ENCODE data around the gene E2F7. TPM values are rescaled to one million over a fixed set of nuclear protein-coding genes. Genes with fewer than 3 reads are reported as not detected.
A peak's percentile ranks its signal among the peaks of the same experiment; 100 is the strongest.

E2F7 gene
- total RNA-seq, 1 experiment from 2014 or later = 40.2 TPM

DNA sequence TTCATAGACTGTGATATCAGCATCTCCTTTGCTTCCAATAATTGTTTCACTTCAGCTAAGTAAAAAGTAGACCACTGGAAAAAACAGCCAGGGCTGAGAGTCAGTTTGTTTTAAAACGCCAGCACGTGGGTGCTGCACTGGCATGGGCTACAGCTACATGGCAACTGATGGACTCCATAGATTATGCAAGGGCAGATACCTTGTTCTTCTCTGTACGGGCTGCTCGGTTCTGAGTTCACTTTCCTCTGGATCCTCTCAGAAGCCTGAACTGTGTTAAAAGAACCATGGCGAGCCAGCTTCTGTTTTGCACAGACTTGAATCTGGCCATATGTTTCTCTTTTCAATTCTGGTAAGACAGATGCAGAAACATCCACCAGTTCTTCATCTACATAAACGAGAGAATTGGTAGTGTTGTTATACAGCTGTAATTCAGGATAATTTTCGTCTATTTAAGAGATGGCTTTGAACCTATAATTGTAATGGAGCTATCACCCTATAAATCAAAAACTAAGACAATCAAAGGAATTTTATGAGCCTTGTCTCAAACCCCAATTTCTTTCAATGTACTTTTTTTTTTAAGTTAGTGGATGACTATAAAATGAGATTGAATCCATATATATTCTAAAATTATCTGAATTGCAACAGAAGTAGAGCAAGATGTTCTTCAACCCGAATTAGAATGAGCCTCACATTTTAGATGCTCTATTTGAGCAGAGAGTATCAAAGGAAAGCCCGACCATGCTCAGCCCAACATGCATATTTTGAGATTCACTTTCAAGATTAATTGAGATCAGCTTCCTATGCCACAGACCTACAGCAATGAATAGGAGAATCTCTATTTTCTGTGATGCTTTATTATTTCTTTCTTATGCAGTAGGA is 31.5 kb downstream of the E2F7 start:
- H3K36me3 Mint-ChIP-seq (ENCODE audit: insufficient read depth, unreplicated experiment) = peaks cover 59% of the 10 kb centered on the region
- DNase-seq = no peak
- H3K27ac Mint-ChIP-seq (ENCODE audit: unreplicated experiment) = no peak overlapping the region
- intact Hi-C loops (cut with micrococcal nuclease; ENCODE audit: unreplicated experiment) = no loop called here
- CTCF ChIA-PET = no interaction called here
- peaks cover 2% of the 10 kb centered on the region for H3K9me3 Mint-ChIP-seq (ENCODE audit: low read depth, unreplicated experiment)
- no TSS peak for BruUV-seq (replicated peaks)
- H3K4me3 Mint-ChIP-seq (ENCODE audit: low read depth, unreplicated experiment) = no peak overlapping the region
- peaks cover 16% of the 10 kb centered on the region for H3K4me1 Mint-ChIP-seq (ENCODE audit: low read depth, unreplicated experiment)
- H3K27me3 Mint-ChIP-seq (ENCODE audit: unreplicated experiment) = no peaks in the 10 kb centered on the region
- no peak for TF ChIP-seq CTCF (IDR thresholded peaks at IDR 0.05; ENCODE audit: unreplicated experiment)

DNA sequence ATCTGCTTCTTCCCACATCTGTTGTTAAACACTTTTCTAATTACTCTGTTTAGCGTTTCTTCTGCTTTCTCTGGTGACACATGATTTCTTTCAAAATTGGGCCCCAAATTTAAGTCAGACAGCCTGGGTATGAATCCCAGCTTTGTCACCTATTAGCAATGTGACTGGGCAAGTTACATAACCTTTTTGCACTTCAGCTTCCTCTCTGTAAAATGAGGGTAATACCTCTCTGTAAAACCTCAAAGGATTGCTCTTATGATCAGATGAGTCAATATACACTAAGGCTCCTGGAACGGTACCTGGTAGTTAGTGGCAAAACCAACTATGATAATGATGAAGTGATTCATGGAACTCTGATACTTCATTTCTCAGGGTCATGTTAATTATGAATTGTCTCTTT is 33.0 kb downstream of the E2F7 start:
- peak overlapping the region; percentile 2 for H3K27ac Mint-ChIP-seq (ENCODE audit: unreplicated experiment)
- no peak for DNase-seq
- H3K9me3 Mint-ChIP-seq (ENCODE audit: low read depth, unreplicated experiment) = no peaks in the 10 kb centered on the region
- TF ChIP-seq CTCF (IDR thresholded peaks at IDR 0.05; ENCODE audit: unreplicated experiment) = no peak
- H3K27me3 Mint-ChIP-seq (ENCODE audit: unreplicated experiment) = no peaks in the 10 kb centered on the region
- H3K4me3 Mint-ChIP-seq (ENCODE audit: low read depth, unreplicated experiment) = no peak overlapping the region
- intact Hi-C loops (cut with micrococcal nuclease; ENCODE audit: unreplicated experiment) = no loop called here
- H3K4me1 Mint-ChIP-seq (ENCODE audit: low read depth, unreplicated experiment) = peaks cover 16% of the 10 kb centered on the region
- CTCF ChIA-PET = no interaction called here
- BruUV-seq (replicated peaks) = no TSS peak
- peaks cover 65% of the 10 kb centered on the region for H3K36me3 Mint-ChIP-seq (ENCODE audit: insufficient read depth, unreplicated experiment)

DNA sequence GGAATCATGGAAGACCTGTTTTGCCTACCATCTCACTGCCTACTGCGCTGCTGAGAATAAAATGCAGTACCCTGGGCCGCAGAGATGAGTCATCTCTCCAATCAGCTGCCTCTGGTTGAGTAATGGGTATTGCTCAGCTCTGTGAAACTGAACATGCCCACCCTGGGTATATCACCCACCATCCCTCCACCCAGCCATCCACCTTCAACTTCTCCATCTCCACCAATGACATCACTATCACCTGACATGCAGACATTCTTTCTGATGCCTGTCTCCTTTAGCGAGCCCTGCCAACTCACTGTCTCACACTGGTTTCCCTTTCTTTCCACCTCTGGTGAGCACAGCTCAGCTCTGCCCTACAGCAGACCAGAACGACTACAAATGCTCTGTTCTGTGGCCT is 33.6 kb downstream of the E2F7 start:
- intact Hi-C loops (cut with micrococcal nuclease; ENCODE audit: unreplicated experiment) = no loop called here
- H3K27ac Mint-ChIP-seq (ENCODE audit: unreplicated experiment) = peak overlapping the region; percentile 2
- TF ChIP-seq CTCF (IDR thresholded peaks at IDR 0.05; ENCODE audit: unreplicated experiment) = no peak
- peaks cover 61% of the 10 kb centered on the region for H3K36me3 Mint-ChIP-seq (ENCODE audit: insufficient read depth, unreplicated experiment)
- peaks cover 16% of the 10 kb centered on the region for H3K4me1 Mint-ChIP-seq (ENCODE audit: low read depth, unreplicated experiment)
- DNase-seq = no peak
- no TSS peak for BruUV-seq (replicated peaks)
- no peak overlapping the region for H3K4me3 Mint-ChIP-seq (ENCODE audit: low read depth, unreplicated experiment)
- no peaks in the 10 kb centered on the region for H3K27me3 Mint-ChIP-seq (ENCODE audit: unreplicated experiment)
- CTCF ChIA-PET = no interaction called here
- no peaks in the 10 kb centered on the region for H3K9me3 Mint-ChIP-seq (ENCODE audit: low read depth, unreplicated experiment)

GRCh38 chr12:77025782-77026314 is 39.5 kb downstream of the E2F7 start:
- no peaks in the 10 kb centered on the region for H3K9me3 Mint-ChIP-seq (ENCODE audit: low read depth, unreplicated experiment)
- no peak for TF ChIP-seq CTCF (IDR thresholded peaks at IDR 0.05; ENCODE audit: unreplicated experiment)
- H3K4me3 Mint-ChIP-seq (ENCODE audit: low read depth, unreplicated experiment) = no peak overlapping the region
- peak overlapping the region; percentile 38 for H3K27ac Mint-ChIP-seq (ENCODE audit: unreplicated experiment)
- BruUV-seq (replicated peaks) = no TSS peak
- H3K27me3 Mint-ChIP-seq (ENCODE audit: unreplicated experiment) = no peaks in the 10 kb centered on the region
- CTCF ChIA-PET = interaction anchor here (1.3 kb wide), 1 partner anchor 15 kb away, joined by 4 read pairs; no protein-coding TSS in a partner anchor
- peaks cover 63% of the 10 kb centered on the region for H3K36me3 Mint-ChIP-seq (ENCODE audit: insufficient read depth, unreplicated experiment)
- no peaks in the 10 kb centered on the region for H3K4me1 Mint-ChIP-seq (ENCODE audit: low read depth, unreplicated experiment)
- no peak for DNase-seq
- intact Hi-C loops (cut with micrococcal nuclease; ENCODE audit: unreplicated experiment) = no loop called here
